Right lobe of liver (tissue), 6 donors: ENCODE results near the gene IGF2. TPM values are rescaled to one million over a fixed set of nuclear protein-coding genes. Genes with fewer than 3 reads are reported as not detected.

ENCODE experiments used
- ATAC-seq, 4 donors: fragments of 200-7000 bp; cut with Tn5 transposase; one replicate each; pipeline ENCODE4 v1.9.1; 2020; ENCODE audit warnings: mild to moderate bottlenecking in 4 of 4, moderate library complexity in 4 of 4
- DNase-seq, 3 donors: peaks; one replicate each; pipeline ENCODE4 v3.0.0-alpha.2; 2020
- H3K27ac ChIP-seq, 3 donors: fragments of 200-600 bp; one replicate each; pipeline ENCODE4 v1.8.0; 2022
- H3K27me3 ChIP-seq, 2 donors: fragments of 200-600 bp; one replicate each; pipeline ENCODE4 v1.8.0; 2022
- H3K36me3 ChIP-seq, 4 donors: fragments of 200-600 bp; sonication (generic) in 1 of 4; one replicate each; pipeline versions ENCODE4 v1.5.1 to v1.8.0; 2017 to 2022; ENCODE audit warnings: control low read depth in 1 of 4
- H3K4me1 ChIP-seq, 4 donors: fragments of 200-600 bp; sonication (generic) in 1 of 4; one replicate each; pipeline versions ENCODE4 v1.5.1 to v1.8.0; 2017 to 2022; ENCODE audit warnings: control low read depth in 1 of 4
- H3K4me3 ChIP-seq, 3 donors: fragments of 200-600 bp; one replicate each; pipeline ENCODE4 v1.8.0; 2022
- H3K9me3 ChIP-seq, 4 donors: fragments of 200-600 bp; sonication (generic) in 1 of 4; one replicate each; pipeline versions ENCODE4 v1.5.1 to v1.8.0; 2017 to 2022; ENCODE audit warnings: control low read depth in 1 of 4
- POLR2A ChIP-seq: fragments of 450-650 bp; IDR thresholded peaks from one replicate; pipeline ENCODE4 v1.6.1; 2017; ENCODE audit warnings: antibody characterized with exemption, mild to moderate bottlenecking
- WGBS: methylation state at CpG from one replicate; pipeline ENCODE4 v1.1.6; 2018; ENCODE audit warnings: low coverage, low lambda C conversion rate; ENCODE audit not compliant: insufficient coverage; ENCODE audit errors: missing lambda C conversion rate; 5-methylcytosine and 5-hydroxymethylcytosine counted together
- intact Hi-C, 2 donors: fragments of 100-400 bp; cut with DNase I; formaldehyde crosslinking; loops; one replicate each; pipeline versions ENCODE4 v1.11.2 to v1.14.1; 2022
- total RNA-seq, 6 experiments: library from RNA; depleted of rRNA in 2 of 6; stranded (reverse); fragments of >200 nt in 2 of 6; fragmentation: NEBNext Ultra II Directional in 3 of 6; extraction: Animal tissue kit (Norgen Biotek cat#: 25700) in 3 of 6; gene quantifications; one replicate each; pipeline versions ENCODE4 v1.1.0 to v1.2.4, GENCODE V29; 2016 to 2023
- TF ChIP-seq, protein P1 (sequence below), 4 donors: fragments of 200-600 bp in 3 of 4; fragments of 450-650 bp in 1 of 4; IDR thresholded peaks; one replicate each; pipeline versions ENCODE4 v1.5.1 to v1.8.0; 2016 to 2022; ENCODE audit warnings: antibody characterized with exemption in 4 of 4, mild to moderate bottlenecking in 2 of 4
- donor health status: DM: no; HTN: yes; CAD: no.
- donor health status: DM: no; HTN: no; CAD: no.
- donor health status: DM: no; HTN: no; CAD: no.
- donor health status: DM: no; HTN: yes; CAD: no.
- donor health status: DM: no; HTN: yes; CAD: no.

IGF2 gene
- total RNA-seq, 6 experiments from 2014 or later = 86.6 to 289 (median 177) TPM

DNA sequence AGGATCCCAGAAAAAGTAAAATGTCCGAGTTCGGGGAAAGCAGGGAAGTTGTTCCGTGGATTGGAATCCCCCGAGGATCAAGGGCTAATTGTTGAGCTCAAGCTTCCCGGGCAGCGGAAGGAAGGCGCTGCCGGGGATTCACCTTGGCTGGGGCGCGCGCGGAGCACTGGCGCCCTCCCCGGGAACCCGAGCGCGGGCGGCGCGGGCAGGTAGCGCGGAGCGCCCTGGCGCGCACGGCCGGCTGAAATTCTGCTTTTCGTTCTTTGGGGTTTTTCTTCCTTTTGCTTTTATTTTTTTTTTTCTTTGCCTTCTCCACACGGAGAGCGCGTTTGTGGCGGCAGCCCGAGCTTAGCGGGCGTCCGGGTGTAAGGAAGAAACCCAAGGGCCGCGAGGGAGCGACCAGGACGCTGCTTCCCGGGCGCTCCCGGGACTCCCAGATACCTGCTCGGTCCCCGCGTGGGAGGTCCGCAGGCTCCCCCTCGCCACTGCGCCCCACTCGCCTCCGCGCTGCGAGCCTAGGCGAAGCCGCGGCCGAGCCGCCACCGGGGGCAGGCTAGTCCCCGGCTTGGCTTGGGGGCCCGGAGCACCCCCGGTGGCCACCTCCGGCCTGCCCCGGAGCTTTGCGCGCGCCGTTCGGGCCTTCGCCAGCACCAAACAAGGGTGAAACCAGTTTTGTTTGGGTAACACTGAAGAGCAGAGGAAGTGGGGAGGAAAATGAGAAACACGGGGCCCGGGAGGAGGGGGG, 4.8 kb upstream of the IGF2 start:
- H3K9me3 ChIP-seq = no peaks in the 10 kb centered on the region
- H3K36me3 ChIP-seq = peaks cover 0 to 39% (median 18%) of the 10 kb centered on the region in 4 donors
- no peak overlapping the region for H3K27ac ChIP-seq
- intact Hi-C loops = loop anchor here in 1 of 2 donors (10.0 kb wide), 1 partner anchor 269 kb away; no protein-coding TSS in a partner anchor
- TF ChIP-seq POLR2A = no peak
- TF ChIP-seq, protein P1, sequence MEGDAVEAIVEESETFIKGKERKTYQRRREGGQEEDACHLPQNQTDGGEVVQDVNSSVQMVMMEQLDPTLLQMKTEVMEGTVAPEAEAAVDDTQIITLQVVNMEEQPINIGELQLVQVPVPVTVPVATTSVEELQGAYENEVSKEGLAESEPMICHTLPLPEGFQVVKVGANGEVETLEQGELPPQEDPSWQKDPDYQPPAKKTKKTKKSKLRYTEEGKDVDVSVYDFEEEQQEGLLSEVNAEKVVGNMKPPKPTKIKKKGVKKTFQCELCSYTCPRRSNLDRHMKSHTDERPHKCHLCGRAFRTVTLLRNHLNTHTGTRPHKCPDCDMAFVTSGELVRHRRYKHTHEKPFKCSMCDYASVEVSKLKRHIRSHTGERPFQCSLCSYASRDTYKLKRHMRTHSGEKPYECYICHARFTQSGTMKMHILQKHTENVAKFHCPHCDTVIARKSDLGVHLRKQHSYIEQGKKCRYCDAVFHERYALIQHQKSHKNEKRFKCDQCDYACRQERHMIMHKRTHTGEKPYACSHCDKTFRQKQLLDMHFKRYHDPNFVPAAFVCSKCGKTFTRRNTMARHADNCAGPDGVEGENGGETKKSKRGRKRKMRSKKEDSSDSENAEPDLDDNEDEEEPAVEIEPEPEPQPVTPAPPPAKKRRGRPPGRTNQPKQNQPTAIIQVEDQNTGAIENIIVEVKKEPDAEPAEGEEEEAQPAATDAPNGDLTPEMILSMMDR (IDR thresholded peaks at IDR 0.05) = no peak
- H3K27me3 ChIP-seq = no peaks in the 10 kb centered on the region
- WGBS = 56% methylated on average over 16 of the region's 72 CpGs
- H3K4me3 ChIP-seq = no peak overlapping the region
- peaks cover 0 to 5% (median 0%) of the 10 kb centered on the region in 4 donors for H3K4me1 ChIP-seq
- DNase-seq (no peak), ATAC-seq (no peak)

DNA sequence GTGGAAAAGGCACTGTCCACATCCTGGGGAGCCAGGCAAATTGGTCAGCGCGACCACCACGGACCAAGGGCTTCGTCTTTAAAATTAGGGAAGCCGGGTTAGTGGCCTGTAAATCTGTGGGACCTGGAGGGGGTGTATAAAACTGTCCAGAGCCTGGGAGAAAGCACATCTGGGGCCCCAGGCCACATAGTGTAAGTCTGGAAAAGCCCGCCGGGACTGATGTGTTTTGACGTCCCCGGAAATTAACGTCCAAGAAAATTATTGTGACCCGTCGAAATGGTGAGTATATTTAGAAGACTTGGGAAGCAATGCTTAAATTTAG, 4.2 kb upstream of the IGF2 start:
- Histone ChIP-seq H3K4me1 (peaks cover 0 to 5% (median 0%) of the 10 kb centered on the region in 4 donors), H3K27ac (no peak overlapping the region), H3K27me3 (no peaks in the 10 kb centered on the region), H3K36me3 (peaks cover 0 to 35% (median 16%) of the 10 kb centered on the region in 4 donors), H3K9me3 (no peaks in the 10 kb centered on the region), H3K4me3 (no peak overlapping the region)
- intact Hi-C loops = loop anchor here in 1 of 2 donors (10.0 kb wide), 1 partner anchor 269 kb away; no protein-coding TSS in a partner anchor
- TF ChIP-seq, protein P1 (IDR thresholded peaks at IDR 0.05) = no peak
- no peak for TF ChIP-seq POLR2A
- 50% methylated on average over 12 of the region's 12 CpGs for WGBS
- no peak for ATAC-seq
- DNase-seq = no peak

DNA sequence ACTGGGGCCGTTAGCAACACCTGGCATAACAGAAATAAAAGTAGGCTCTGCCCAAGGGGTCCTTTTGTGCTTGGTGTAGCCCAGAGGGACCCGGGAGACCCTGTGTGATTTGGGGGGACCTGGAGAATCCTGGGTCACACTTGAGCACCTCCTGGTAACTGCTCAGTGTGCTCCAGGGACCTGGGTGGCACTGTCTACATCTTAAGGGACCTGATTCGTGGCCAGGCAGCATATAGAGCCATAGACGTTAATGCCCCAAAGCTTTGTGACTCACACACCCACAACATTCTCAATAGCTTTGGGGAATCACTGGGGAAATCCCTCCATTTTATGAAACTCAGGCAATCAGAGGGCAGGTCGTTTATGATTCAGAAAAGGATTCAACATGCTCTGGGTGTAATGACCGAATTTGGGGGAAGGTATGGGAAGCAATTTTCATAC, 3.6 kb upstream of the IGF2 start:
- Histone ChIP-seq H3K4me3 (no peak overlapping the region), H3K36me3 (peaks cover 0 to 28% (median 12%) of the 10 kb centered on the region in 4 donors), H3K27ac (no peak overlapping the region), H3K4me1 (peaks cover 0 to 5% (median 0%) of the 10 kb centered on the region in 4 donors), H3K27me3 (no peaks in the 10 kb centered on the region), H3K9me3 (no peaks in the 10 kb centered on the region)
- TF ChIP-seq POLR2A = no peak
- TF ChIP-seq, protein P1 (IDR thresholded peaks at IDR 0.05) = no peak
- intact Hi-C loops = loop anchor here in 1 of 2 donors (10.0 kb wide), 1 partner anchor 268 kb away; no protein-coding TSS in a partner anchor
- ATAC-seq = no peak
- no peak for DNase-seq
- WGBS = 44% methylated on average over 6 of the region's 6 CpGs

DNA sequence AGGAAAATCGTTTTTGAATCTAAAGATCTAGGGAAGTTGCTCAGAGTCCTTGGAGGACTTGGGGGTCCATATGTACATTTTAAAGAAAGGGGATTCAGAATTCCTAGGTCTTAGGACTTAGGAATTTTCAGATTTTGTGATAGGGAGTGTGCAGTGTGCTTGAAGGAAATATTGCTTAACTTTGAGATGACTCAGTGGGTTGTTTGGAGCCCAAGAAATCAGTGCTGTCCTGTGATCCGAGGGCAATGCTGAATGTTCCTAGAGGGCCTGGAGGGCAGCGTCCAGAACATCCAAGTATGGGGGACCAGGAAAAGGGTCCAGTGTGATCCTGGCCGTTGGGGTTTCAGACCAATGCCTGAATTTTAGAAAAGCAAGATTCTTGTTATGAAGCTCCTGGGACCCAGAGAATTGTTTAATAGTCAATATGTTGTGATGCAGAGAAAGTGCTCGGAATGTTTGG, 3.1 kb upstream of the IGF2 start:
- Histone ChIP-seq H3K36me3 (peaks cover 0 to 24% (median 10%) of the 10 kb centered on the region in 4 donors), H3K27me3 (no peaks in the 10 kb centered on the region), H3K4me1 (peaks cover 0 to 5% (median 0%) of the 10 kb centered on the region in 4 donors), H3K4me3 (no peak overlapping the region), H3K9me3 (no peaks in the 10 kb centered on the region), H3K27ac (no peak overlapping the region)
- 33% methylated on average over 5 of the region's 5 CpGs for WGBS
- intact Hi-C loops = loop anchor here in 1 of 2 donors (10.0 kb wide), 1 partner anchor 268 kb away; no protein-coding TSS in a partner anchor
- TF ChIP-seq POLR2A = no peak
- TF ChIP-seq, protein P1 (IDR thresholded peaks at IDR 0.05) = no peak
- DNase-seq (no peak), ATAC-seq (no peak)
